GM23248 (cell line): Measurements from ENCODE around the gene VRK2. TPM values are rescaled to one million over a fixed set of nuclear protein-coding genes. Genes with fewer than 3 reads are reported as not detected.
A peak's percentile ranks its signal among the peaks of the same experiment; 100 is the strongest.
"Not testable (repeated sequence)": the region's sequence is repeated elsewhere in the genome, so short reads cannot be mapped to it uniquely, and the experiment has no call there.

Experiments used
- DNase-seq: peaks from one replicate; pipeline ENCODE4 v3.0.0-alpha.2; 2015
- H2AFZ ChIP-seq: fragments of 200-600 bp; sonication (generic); 2 replicates; pipeline ENCODE4 v1.6.1; 2016; ENCODE audit warnings: antibody characterized with exemption
- H3F3A ChIP-seq: fragments of 200-600 bp; sonication (generic); 2 replicates; pipeline ENCODE4 v1.6.1; 2016; ENCODE audit warnings: mild to moderate bottlenecking, antibody characterized with exemption, mixed run types; ENCODE audit not compliant: insufficient read depth
- H3K27ac ChIP-seq: fragments of 200-600 bp; sonication (generic); 2 replicates; pipeline ENCODE4 v1.5.1; 2016; ENCODE audit warnings: mild to moderate bottlenecking
- H3K27me3 ChIP-seq: fragments of 200-600 bp; sonication (generic); replicated peaks from 2 replicates; pipeline ENCODE4 v1.6.1; 2016; ENCODE audit warnings: mild to moderate bottlenecking; ENCODE audit not compliant: insufficient read depth
- H3K36me3 ChIP-seq: fragments of 200-600 bp; sonication (generic); 2 replicates; pipeline ENCODE4 v1.6.1; 2016; ENCODE audit warnings: low read depth, mild to moderate bottlenecking
- H3K4me1 ChIP-seq: fragments of 200-600 bp; sonication (generic); 2 replicates; pipeline ENCODE4 v1.6.1; 2016; ENCODE audit warnings: mild to moderate bottlenecking; ENCODE audit not compliant: insufficient read depth
- H3K4me2 ChIP-seq: fragments of 200-600 bp; sonication (generic); one replicate; pipeline ENCODE4 v1.6.1; 2016; ENCODE audit warnings: mild to moderate bottlenecking; ENCODE audit not compliant: unreplicated experiment
- H3K4me3 ChIP-seq: fragments of 200-600 bp; sonication (generic); 2 replicates; pipeline ENCODE4 v1.5.1; 2016; ENCODE audit warnings: mild to moderate bottlenecking
- H3K79me2 ChIP-seq: fragments of 200-600 bp; sonication (generic); 2 replicates; pipeline ENCODE4 v1.6.1; 2016; ENCODE audit warnings: mild to moderate bottlenecking; ENCODE audit not compliant: insufficient read depth
- H3K9ac ChIP-seq: fragments of 200-600 bp; sonication (generic); 2 replicates; pipeline ENCODE4 v1.6.1; 2016; ENCODE audit warnings: mild to moderate bottlenecking
- H3K9me2 ChIP-seq: fragments of 200-600 bp; sonication (generic); 2 replicates; pipeline ENCODE4 v1.6.1; 2016; ENCODE audit warnings: mixed run types, mild to moderate bottlenecking, moderate library complexity; ENCODE audit not compliant: insufficient read depth
- H3K9me3 ChIP-seq: fragments of 200-600 bp; sonication (generic); one replicate; pipeline ENCODE4 v1.6.1; 2017; ENCODE audit warnings: low read depth
- H4K20me1 ChIP-seq: fragments of 200-600 bp; sonication (generic); 2 replicates; pipeline ENCODE4 v1.6.0; 2016; ENCODE audit not compliant: insufficient read depth
- EZH2 ChIP-seq: fragments of 200-600 bp; sonication (generic); IDR thresholded peaks from 2 replicates; pipeline ENCODE4 v1.6.1; 2018; ENCODE audit warnings: antibody characterized with exemption, mild to moderate bottlenecking; ENCODE audit not compliant: insufficient read depth, poor library complexity, severe bottlenecking
- EZH2phosphoT487 ChIP-seq: fragments of 200-600 bp; sonication (generic); IDR thresholded peaks from 2 replicates; pipeline ENCODE4 v1.6.1; 2018; ENCODE audit warnings: antibody characterized with exemption, moderate library complexity, mild to moderate bottlenecking, low read depth; ENCODE audit not compliant: insufficient read depth
- WGBS, 2 experiments: methylation state at CpG; one replicate each; pipeline ENCODE4 v1.1.6; 2015 to 2017; ENCODE audit warnings: low lambda C conversion rate in 2 of 2, low coverage in 1 of 2; ENCODE audit errors: missing lambda C conversion rate in 2 of 2; 5-methylcytosine and 5-hydroxymethylcytosine counted together
- in situ Hi-C: fragments of 300-500 bp; cut with MboI; formaldehyde crosslinking; loops from 2 replicates; pipeline ENCODE4 v1.15.0; 2020
- polyA plus RNA-seq: library from polyadenylated mRNA; unstranded; fragments of >200 nt; fragmentation: Nextera tagmentation; extraction: Ambion mirVana; gene quantifications from 2 replicates; pipeline ENCODE4 v1.2.1, GENCODE V29; 2016
- total RNA-seq: library from RNA; depleted of rRNA; stranded (reverse); fragments of >200 nt; shearing (Covaris generic); gene quantifications from 2 replicates; pipeline ENCODE4 v1.2.3, GENCODE V29; 2014

The VRK2 gene
- total and polyA plus RNA-seq, 2 experiments from 2014 or later, result 22.4 to 24.2 TPM

DNA sequence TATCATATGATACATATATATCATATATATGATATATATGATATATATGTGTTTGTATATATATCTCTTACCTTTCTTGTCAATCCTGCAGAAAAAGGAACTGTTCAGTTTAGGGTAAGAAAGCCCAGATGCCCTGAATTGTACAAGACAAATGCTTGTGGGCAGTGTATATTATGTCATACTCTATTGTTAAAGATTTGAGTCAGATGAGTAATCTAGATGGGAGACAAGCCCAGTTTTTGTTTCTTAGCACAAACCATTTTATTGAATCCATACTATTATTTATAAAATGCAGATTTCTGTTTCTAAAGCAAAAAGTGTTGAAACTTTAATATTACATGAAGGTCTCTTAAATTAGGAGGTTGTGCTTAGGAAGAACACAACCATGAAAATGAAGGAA, 90.6 kb downstream of the VRK2 start:
- peak; percentile 87 for DNase-seq
- H2AFZ ChIP-seq, result no peak overlapping the region
- no peak overlapping the region for H3K9ac ChIP-seq
- in situ Hi-C loops, result loop anchor here (25.0 kb wide), 1 partner anchor 300 kb away; no protein-coding TSS in a partner anchor
- no peak for TF ChIP-seq EZH2phosphoT487
- no peak for TF ChIP-seq EZH2
- H3K27ac ChIP-seq, result no peak overlapping the region
- H3K4me2 ChIP-seq, result no peak overlapping the region
- no peaks in the 10 kb centered on the region for H3K9me3 ChIP-seq
- H3K4me1 ChIP-seq, result peaks cover 37% of the 10 kb centered on the region
- H3K36me3 ChIP-seq, result no peaks in the 10 kb centered on the region
- H3K9me2 ChIP-seq, result no peaks in the 10 kb centered on the region
- H3F3A ChIP-seq, result peaks cover 22% of the 10 kb centered on the region; the same call in 1 of the 2 replicates
- no peaks in the 10 kb centered on the region for H3K79me2 ChIP-seq
- H3K4me3 ChIP-seq, result no peak overlapping the region
- H4K20me1 ChIP-seq, result no peaks in the 10 kb centered on the region
- H3K27me3 ChIP-seq, result no peaks in the 10 kb centered on the region

DNA sequence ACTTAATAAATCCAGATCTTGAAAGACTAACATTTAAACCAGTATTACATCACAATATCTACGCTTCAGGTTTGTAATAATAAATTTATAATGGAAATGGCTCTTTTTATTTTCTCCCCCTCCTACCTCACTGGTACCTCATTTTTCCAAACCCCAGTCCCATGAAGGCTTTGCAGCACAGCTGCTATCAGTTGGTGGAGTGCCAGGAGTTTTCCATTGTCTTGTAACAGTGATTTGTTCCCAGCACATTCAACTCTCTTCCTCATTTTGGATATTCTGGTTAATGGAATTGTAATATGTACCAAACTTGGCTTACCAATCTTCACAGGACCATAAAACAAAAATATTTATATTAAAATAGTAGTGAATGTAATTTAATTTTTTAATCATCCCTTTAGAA, 91.2 kb downstream of the VRK2 start:
- in situ Hi-C loops, result loop anchor here (25.0 kb wide), 1 partner anchor 299 kb away; no protein-coding TSS in a partner anchor
- Histone ChIP-seq H3K4me3 (no peak overlapping the region), H3K27me3 (no peaks in the 10 kb centered on the region), H3K36me3 (no peaks in the 10 kb centered on the region), H3K4me1 (peaks cover 37% of the 10 kb centered on the region), H3K79me2 (no peaks in the 10 kb centered on the region), H2AFZ (no peak overlapping the region), H3K9me2 (no peaks in the 10 kb centered on the region), H3K4me2 (no peak overlapping the region), H4K20me1 (no peaks in the 10 kb centered on the region), H3K27ac (no peak overlapping the region), H3K9me3 (no peaks in the 10 kb centered on the region), H3F3A (peaks cover 22% of the 10 kb centered on the region; the same call in 1 of the 2 replicates), H3K9ac (no peak overlapping the region)
- TF ChIP-seq EZH2 (no peak), EZH2phosphoT487 (no peak)
- no peak for DNase-seq
- 95 to 96% methylated on average over 1 of the region's 1 CpG for WGBS, 2 experiments

DNA sequence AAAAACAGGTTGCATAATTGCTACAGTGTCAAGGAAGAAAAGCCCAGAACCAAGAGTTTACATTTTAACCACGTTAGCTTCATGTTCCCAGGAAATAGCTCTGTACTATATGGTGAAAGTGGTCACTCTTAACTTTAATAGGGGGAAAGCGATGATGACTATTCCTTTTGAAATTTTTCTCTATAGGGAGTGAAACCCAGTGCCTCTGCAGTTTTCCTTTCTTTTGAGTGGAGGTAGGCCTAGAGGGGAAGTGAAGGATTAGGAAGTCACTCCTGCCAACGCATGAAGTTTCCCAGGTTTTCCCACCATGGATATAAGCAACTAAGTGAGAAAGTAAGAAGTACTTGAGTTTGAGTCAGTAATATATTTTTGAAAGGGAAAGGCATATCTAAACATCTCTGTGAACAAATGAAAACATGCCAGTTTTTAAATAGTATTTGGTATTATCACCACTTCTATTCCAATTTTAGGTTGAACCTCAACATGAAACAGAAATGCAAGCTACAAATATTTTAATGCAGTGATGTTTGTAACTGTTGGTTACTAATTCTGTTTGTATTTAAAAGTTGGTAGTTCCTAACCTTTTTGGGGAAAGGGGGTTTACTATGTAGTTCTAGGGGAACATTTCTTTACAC, 91.9 kb downstream of the VRK2 start:
- Histone ChIP-seq H3F3A (peaks cover 22% of the 10 kb centered on the region; the same call in 1 of the 2 replicates), H3K9me2 (no peaks in the 10 kb centered on the region), H3K4me1 (peaks cover 33% of the 10 kb centered on the region), H4K20me1 (no peaks in the 10 kb centered on the region), H3K9me3 (no peaks in the 10 kb centered on the region), H3K27me3 (no peaks in the 10 kb centered on the region), H3K36me3 (no peaks in the 10 kb centered on the region), H3K4me2 (no peak overlapping the region), H3K4me3 (no peak overlapping the region), H3K9ac (no peak overlapping the region), H2AFZ (no peak overlapping the region), H3K79me2 (no peaks in the 10 kb centered on the region), H3K27ac (no peak overlapping the region)
- DNase-seq, result no peak
- in situ Hi-C loops, result loop anchor here (25.0 kb wide), 1 partner anchor 299 kb away; no protein-coding TSS in a partner anchor
- TF ChIP-seq EZH2, result no peak
- TF ChIP-seq EZH2phosphoT487, result no peak
- WGBS, 2 experiments, result 96 to 97% methylated on average over 3 of the region's 3 CpGs

DNA sequence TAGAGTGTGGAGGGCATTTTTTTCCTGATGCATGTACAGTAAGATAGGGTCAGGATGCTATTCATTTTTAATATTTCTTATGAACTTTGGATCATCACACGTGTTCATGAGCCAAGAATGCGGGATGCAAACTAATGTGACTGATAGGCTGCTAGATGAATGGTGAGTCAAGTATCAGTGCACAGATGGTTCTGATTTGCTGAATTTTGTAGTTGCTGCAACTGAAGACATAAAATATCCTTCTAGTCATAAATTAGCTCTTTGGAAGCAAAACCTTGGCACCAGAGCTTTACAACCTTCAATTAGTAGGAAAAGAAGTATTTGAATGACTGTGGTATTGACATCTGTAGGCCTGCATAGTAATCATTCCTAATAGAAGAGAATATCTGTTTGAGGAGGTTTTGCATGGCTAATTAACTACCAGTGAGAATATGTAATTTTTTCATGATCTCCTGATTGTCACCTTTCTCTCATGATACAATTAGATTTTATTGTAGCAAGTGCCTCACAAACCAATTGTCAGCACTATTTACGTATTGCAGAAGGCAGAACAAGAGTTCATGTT, 94.0 kb downstream of the VRK2 start:
- Histone ChIP-seq H3K4me1 (peaks cover 30% of the 10 kb centered on the region), H3K79me2 (no peaks in the 10 kb centered on the region), H3K4me3 (no peak overlapping the region), H2AFZ (no peak overlapping the region), H3F3A (peaks cover 22% of the 10 kb centered on the region; the same call in 1 of the 2 replicates), H3K9me2 (no peaks in the 10 kb centered on the region), H3K27me3 (no peaks in the 10 kb centered on the region), H3K4me2 (peak overlapping the region; percentile 27), H3K9ac (no peak overlapping the region), H3K27ac (0 out of 2 replicates have a peak overlapping the region, but pooled peaks have one; percentile 14), H4K20me1 (no peaks in the 10 kb centered on the region), H3K9me3 (no peaks in the 10 kb centered on the region), H3K36me3 (no peaks in the 10 kb centered on the region)
- no peak for TF ChIP-seq EZH2
- TF ChIP-seq EZH2phosphoT487, result 0 out of 2 replicates have a peak, but pooled peaks have one; percentile 29
- peak; percentile 75 for DNase-seq
- in situ Hi-C loops, result loop anchor here (25.0 kb wide), 1 partner anchor 297 kb away; no protein-coding TSS in a partner anchor
- 31 to 37% methylated on average over 3 of the region's 3 CpGs for WGBS, 2 experiments

DNA sequence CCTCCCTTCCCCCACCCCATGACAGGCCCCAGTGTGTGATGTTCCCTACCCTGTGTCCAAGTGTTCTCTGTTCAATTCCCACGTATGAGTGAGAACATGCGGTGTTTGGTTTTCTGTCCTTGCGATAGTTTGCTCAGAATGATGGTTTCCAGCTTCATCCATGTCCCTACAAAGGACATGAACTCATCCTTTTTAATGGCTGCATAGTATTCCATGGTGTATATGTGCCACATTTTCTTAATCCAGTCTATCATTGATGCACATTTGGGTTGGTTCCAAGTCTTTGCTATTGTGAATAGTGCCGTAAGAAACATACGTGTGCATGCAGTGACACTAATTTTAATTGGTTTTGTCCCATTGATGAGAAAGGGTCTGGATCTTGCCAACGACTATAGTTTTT, 99.2 kb downstream of the VRK2 start:
- not testable (repeated sequence) for H3K4me2 ChIP-seq, H3K9ac ChIP-seq, H3K9me2 ChIP-seq, H3K9me3 ChIP-seq, H3K27ac ChIP-seq, H3K79me2 ChIP-seq, H3K36me3 ChIP-seq, H3K27me3 ChIP-seq, H3K4me3 ChIP-seq, H4K20me1 ChIP-seq, DNase-seq, H2AFZ ChIP-seq
- WGBS, 2 experiments, result 99 to 100% methylated on average over 6 of the region's 6 CpGs
- in situ Hi-C loops, result loop anchor here (25.0 kb wide), 1 partner anchor 292 kb away; no protein-coding TSS in a partner anchor
- Histone ChIP-seq H3K4me1 (peaks cover 14% of the 10 kb centered on the region), H3F3A (peaks cover 10% of the 10 kb centered on the region; the same call in 1 of the 2 replicates)
